ENCODE data around the gene ZSCAN23.

DNA sequence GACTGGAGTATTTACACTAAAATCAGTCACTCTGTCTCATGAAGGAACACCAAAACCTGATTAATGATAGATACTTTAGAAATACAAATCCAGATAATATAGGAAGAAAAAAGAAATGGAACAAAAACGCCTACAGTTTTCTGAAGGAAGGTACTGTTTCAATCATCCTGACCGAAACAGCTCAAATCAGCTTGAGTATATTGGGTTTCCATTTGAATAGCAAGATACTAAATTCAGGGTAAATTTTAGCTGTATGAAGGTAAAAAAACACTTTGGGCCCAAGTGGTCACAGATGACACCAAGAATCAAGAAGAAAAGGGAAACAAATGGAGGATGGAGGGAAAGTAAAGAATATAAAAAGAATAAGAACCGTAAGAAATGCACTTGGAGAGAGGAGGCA, 6.9 kb downstream of the ZSCAN23 start:
- TF ChIP-seq, protein P1, sequence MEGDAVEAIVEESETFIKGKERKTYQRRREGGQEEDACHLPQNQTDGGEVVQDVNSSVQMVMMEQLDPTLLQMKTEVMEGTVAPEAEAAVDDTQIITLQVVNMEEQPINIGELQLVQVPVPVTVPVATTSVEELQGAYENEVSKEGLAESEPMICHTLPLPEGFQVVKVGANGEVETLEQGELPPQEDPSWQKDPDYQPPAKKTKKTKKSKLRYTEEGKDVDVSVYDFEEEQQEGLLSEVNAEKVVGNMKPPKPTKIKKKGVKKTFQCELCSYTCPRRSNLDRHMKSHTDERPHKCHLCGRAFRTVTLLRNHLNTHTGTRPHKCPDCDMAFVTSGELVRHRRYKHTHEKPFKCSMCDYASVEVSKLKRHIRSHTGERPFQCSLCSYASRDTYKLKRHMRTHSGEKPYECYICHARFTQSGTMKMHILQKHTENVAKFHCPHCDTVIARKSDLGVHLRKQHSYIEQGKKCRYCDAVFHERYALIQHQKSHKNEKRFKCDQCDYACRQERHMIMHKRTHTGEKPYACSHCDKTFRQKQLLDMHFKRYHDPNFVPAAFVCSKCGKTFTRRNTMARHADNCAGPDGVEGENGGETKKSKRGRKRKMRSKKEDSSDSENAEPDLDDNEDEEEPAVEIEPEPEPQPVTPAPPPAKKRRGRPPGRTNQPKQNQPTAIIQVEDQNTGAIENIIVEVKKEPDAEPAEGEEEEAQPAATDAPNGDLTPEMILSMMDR (IDR thresholded peaks at IDR 0.05), result no peak
- TF ChIP-seq POLR2A (IDR thresholded peaks at IDR 0.05) (no peak), POLR2AphosphoS5 (IDR thresholded peaks at IDR 0.05) (no peak)
